ENCODE results near the gene OSTN.
A peak's percentile ranks its signal among the peaks of the same experiment; 100 is the strongest.
"Not testable (repeated sequence)": the region's sequence is repeated elsewhere in the genome, so short reads cannot be mapped to it uniquely, and the experiment has no call there.

OSTN gene

GRCh38 chr3:191235331-191236314 lies 36.6 kb downstream of the OSTN start:
- no peak for DNase-seq

DNA sequence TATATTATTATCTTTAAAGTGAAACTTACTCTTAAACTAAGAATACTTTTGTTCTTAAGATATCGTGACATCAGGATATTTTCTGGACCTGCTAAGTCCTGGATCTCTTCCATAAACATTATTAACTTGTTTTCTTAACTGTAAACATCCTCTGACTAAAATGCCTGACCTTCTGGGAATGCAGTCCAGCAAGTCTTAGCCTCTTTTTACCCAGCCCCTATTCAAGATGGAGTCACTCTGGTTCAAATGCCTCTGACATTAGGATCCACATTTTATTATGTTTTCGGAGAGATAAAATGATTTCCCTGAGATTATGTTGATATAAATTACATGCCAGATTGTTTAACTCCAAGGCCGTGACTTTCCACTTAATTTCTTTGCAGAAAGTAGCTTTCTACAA lies 37.6 kb downstream of the OSTN start:
- no peak for DNase-seq

DNA sequence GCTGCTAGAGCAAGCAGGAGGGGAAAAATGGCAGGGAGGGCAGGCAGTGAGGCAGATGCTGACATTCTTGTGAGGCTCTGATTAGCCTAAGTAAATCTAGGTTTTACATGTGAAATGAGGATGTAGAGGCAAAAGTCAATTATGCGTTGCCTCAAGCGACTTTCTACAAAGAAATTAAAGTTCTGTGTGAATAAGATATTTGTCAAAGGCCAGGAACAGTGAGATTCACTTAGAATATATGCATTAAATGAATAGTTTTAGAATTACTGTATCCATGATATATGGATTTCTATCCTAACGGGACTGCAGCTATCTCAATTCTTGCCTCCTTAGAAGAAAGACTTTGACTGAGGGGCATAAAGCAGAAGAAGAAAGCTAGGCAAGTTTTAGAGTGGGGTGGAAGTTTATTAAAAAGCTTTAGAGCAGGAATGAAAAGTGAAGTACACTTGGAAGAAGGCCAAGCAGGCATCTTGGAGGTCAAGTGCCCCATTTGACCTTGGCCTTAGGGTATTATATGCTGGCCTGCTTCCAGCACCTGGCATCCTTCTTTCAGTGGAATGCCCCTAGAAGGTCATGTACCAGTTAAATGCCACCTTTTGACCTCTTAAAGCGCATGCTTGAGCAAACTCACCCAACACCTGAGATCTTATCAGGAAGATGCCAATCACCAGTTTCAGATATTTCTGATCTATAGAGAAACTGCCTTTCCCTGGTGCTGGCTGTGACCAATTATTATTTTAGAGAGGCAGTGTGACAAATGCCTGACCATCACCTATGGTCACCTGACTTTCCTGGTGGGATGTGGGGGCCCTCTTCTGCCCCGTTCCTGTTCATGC lies 38.2 kb downstream of the OSTN start:
- DNase-seq: no peak

DNA sequence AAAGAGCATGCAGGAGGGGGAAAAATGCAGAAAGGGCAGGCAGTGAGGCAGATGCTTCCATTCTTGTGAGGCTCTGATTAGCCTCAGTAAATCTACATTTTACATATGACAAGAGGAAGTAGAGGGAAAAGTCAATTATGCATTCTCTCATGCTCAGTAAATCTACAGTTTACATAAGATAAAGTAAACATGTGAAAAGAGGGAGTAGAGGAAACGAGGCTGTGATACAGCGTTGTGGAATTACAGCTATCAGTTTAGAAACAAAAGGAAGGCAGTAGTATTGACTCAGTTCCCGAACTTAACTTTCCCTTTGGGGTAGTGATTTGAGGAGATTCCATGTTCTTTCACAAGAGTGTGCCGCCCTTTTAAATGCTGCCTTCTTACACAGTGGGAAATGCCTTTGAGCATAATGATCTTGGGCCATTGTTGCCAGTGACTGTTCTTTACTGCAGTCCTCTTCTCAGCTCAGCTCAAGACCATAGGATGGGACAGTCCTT lies 39.3 kb downstream of the OSTN start:
- DNase-seq: peak; percentile 21

DNA sequence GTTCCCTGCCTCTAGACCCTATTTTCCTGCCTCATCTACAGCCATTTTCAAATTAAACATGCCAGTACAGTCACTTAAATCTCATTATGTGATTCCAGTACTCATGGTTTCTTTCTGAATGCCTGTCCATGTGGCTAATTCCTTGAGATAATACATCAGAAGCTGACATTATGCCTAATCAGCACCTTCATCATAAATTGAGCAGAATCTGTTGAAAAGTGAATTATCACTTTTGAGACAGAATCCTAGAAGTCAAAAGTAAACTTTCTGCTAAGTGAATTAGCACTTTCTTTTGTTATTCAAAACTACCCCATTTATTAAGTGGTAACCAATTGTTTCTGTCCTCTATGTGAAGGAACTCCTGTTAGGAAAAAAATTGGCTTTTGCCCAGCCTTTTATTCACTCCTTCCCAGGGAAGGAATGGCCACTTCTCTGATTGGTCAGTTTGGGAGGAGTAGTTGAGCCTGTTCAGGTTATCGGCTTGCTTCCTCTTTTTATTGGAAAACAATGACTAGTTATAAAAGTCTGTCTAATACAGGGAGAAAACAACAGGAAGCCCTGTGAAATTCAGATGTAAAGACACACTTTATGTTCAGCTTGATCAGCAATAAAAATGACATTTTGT lies 40.5 kb downstream of the OSTN start:
- no peak for DNase-seq

- DNase-seq: no peak
Measured at GRCh38 chr3:191240486-191240885, 41.4 kb downstream of the OSTN start.

DNA sequence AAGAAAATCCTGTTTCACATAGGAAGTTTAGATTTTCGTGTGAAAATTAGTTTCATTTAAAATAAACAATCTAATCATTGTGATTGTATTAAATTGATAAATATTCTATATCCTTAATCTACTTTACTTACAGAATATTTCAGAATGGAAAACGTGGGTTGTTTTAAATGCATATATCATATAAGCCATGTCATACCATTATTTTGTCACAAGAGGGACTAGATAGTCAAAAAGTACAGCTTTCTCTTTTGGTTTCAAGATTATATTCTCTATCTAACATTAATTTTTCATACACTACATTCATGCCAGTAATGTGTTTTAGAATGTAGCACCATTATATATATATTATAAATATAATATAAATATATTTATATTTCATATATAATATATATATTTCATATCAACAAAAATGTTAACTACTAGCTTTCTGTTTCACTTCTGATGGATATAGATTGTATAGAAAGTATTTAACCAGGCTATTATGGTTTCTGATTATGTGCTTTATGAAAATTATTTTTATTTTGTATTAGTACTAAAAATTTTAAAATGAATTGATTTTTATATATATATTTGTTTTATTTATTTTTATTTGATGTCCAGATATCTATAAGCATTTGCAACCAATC lies 45.3 kb downstream of the OSTN start:
- no peak for DNase-seq

GRCh38 chr3:191246034-191246433 lies 47.0 kb downstream of the OSTN start:
- DNase-seq: not testable (repeated sequence)

GRCh38 chr3:191246630-191247029 lies 47.6 kb downstream of the OSTN start:
- no peak for DNase-seq

DNA sequence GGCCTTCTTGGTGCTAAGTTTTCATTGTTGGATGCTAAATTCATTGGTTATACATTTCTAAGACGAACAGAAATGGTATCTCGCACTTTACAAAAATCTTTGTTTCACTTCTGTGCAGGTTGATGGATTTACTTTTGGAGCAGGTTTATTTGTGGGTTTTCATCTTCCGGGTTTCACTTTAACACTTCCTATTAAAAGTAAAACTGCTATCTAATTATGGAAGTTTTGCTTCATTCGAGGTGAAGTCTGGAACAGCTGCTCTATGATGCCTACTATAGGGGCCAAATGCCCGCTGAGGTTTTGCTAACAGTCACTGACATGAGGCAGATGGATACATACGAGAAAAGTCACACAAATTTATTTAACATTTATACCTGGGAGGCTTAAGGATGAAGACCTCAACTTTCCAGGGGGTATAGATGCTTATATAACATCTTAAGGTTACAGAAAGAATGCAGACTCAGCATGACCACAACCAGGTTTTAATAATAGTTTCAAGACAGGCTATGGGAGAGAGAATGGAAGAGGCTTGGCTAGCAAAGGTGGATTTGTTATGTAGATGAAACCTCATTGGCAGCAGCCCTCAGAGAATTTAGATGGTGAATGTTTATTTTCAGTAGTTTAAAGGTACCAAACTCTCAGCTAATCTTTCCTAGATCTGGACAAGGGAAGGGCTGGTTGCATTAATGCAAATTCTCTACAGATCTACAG lies 54.2 kb downstream of the OSTN start:
- no peak for DNase-seq

- no peak for DNase-seq
Measured at GRCh38 chr3:191254098-191254873, 55.2 kb downstream of the OSTN start.

DNA sequence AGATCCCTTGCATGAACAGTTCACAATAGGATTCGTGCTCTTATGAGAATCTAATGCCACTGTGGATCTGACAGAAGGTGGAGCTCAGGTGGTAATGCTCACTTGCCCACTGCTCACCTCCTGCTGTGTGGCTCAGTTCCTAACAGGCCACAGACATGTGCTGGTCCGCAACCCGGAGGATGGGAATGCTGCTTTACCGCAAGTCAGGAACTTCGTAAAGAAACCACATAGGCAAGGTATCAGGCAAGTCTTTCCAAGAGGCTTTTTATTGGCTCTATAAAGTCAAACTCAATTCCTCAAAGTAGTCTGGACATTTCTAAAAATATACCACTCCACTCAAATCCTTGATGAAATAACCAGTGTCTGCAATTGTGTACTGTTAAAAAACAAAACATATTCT lies 56.1 kb downstream of the OSTN start:
- DNase-seq: no peak

GRCh38 chr3:191256405-191256804 lies 57.4 kb downstream of the OSTN start:
- no peak for DNase-seq

DNA sequence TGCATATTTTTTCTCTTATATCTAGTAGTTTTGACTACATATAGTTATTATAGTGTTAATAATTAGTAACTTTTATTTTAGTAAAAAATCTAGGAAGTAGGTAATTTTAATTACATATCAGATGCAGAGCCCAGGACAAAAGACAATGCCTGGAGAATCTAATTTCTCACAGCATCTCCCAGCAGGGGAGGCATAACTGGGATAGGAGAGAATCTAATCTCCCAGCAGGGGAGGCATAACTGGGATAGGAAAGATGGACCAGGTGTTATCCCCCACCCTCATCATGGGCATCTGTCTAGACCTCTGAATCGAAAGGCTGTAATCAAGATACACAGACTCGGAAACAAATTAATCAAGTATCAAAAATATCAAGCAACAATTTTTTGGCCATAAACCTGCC lies 58.2 kb downstream of the OSTN start:
- no peak for DNase-seq

DNA sequence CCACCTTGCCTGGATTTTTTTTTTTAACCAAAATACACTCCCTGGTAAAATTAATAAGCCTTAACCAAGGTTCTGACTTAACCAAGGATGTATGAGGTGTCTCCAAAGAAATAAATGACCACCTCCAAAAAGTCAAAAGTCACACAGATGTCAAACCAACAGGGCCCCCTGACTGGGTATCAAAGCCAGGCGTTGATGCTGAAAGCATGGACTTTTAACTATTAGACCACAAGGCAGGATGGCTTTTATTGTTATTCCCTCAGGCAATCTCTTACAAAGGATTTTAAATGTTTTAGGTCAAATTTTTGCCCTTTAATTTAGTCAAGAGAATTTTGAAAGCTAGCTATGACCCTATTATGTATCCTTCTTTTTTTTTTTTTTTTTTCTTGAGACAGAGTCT lies 60.4 kb downstream of the OSTN start:
- no peak for DNase-seq

DNA sequence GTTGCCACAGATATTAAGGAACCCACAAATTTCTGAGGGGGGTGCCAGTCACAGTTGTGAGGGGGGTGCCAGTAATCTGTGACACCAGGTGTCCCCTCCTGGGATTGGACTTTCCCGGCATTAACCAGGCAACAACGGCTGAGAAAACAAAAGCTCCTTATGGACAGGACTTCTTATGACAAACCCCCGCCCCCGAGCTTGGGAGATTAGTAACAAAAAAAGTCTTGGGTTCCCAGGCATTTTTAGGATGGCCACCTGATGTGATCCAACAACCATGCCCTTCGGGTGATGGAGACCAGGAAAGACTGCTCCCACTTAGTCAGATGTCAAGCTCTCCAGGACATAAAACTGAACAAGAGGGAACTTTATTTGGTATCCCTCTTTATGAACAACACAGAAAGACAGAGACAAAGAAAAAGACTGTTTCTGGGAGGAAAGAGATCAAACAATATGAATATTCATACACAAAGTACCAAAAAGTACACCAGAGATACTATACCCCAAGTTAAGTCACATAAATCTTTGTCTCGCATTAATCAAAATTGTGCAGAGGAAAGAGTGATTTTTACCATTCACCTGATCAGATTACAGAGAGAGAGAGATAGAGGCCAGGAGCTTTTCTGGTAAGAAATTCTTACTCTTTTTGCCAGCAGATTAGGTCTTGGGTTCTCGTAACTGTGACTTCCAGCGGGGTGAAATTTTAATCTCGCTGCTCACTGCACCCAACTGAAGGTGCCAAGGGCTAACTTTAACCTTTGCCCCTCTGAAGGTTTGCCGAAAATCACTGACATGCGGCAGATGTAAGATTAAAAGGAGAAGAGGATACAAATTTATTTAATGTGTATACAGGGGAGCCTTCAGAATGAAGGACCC lies 61.6 kb downstream of the OSTN start:
- no peak for DNase-seq

- no peak for DNase-seq
Measured at GRCh38 chr3:191261304-191261638, 62.2 kb downstream of the OSTN start.

- DNase-seq: no peak
Measured at GRCh38 chr3:191262650-191263049, 63.6 kb downstream of the OSTN start.

DNA sequence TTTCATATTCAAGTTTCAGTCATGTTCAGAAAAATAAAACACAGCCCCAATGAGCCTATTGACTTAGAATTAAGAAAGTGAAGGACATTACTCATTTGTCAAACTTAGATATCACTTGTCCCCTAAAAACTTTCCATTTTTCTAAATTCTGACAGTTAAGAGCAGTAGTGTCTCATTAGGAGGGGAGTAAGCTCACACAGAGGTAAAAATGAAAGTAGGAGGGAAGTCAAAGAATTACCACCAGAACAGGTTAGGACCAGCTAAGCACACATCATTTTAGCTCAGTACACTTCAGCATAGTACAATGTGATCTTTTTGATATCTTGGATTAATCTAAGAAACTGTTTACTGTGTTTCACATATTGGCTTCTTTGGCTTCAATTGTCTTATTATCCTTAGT lies 64.3 kb downstream of the OSTN start:
- DNase-seq: no peak

DNA sequence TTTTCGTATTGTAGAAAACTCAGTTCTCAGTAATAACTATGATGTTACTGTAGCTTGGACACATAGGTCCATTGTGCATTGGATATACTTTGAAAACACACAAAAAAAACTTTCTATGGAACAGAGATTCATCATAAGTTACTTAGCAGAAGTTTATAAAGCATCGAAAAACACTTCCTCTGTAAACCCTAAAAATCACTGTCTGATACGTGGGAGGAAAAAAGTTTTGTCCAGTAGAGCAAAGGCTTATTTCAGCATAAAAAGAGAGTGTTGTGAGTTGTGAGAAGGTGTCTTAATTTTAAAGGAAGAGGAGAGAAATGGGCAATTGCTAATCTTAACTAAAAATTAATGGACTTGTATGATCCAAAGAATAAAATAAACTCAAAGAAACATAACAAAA lies 64.8 kb downstream of the OSTN start:
- no peak for DNase-seq
